NCI-H2196 treated with DMSO at 0.1 percent for 48 hours (cell line): Measurements from ENCODE around the gene C11orf97.
"Not testable (repeated sequence)": the region's sequence is repeated elsewhere in the genome, so short reads cannot be mapped to it uniquely, and the experiment has no call there.

ENCODE experiments used
- DNase-seq: peaks from one replicate; lab custom pipeline; 2025; ENCODE audit not compliant: unreplicated experiment; lab: John Stamatoyannopoulos, UW

The C11orf97 gene

GRCh38 chr11:94555752-94556329 is 43.6 kb downstream of the C11orf97 start:
- DNase-seq = not testable (repeated sequence)

DNA sequence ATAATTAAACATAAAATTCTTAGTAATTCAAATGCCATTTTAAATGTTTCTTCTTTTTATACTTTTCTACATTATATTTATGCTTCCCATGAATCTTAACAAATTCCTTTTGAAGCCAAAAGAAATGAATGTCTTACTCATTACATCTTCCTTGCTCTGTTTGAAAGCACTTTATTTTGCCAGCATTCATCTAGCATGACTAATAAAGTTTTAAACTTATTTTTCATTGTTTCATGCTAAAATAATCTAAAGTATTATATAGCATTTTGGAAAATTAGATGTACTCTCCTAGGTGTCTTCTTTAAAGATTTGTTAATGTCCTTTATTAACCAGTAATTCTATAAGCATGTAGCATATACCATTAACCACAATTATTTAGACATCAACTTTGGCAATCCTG is 45.2 kb downstream of the C11orf97 start:
- no peak for DNase-seq

- DNase-seq = no peak
Measured at GRCh38 chr11:94557992-94558391, 45.7 kb downstream of the C11orf97 start.

DNA sequence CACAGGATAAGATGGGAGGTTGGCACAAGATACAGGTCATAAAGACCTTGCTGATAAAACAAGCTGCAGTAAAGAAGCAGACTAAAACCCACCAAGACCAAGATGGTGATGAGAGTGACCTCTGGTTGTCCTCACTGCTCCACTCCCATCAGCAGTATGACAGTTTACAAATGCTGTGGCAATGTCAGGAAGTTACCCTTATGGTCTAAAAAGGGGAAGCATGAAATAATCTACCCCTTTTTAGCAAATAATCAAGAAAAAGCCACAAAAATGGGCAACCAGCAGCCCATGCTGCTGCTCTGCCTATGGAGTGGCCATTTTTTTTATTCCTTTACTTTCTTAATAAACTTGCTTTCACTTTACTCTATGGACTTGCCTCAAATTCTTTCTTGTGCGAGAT is 46.2 kb downstream of the C11orf97 start:
- DNase-seq = no peak

DNA sequence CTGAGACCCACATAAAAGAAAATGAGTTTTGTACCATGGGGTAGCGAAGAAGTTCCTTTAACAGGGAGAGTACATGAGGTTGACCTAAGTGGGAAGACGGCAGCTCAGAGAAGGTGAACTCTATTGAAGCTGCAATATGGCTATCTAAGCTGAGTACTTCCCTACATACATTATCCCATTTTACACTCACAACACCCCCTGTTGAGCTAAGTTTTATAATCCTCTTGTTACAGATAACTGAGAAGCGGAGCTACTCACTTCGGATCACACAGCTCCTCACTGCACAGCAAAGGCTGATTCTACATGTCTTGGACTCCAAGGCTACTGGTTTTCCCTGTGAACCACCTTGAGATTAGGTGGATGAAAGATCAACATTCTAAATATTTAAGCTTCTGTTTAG is 46.7 kb downstream of the C11orf97 start:
- no peak for DNase-seq

DNA sequence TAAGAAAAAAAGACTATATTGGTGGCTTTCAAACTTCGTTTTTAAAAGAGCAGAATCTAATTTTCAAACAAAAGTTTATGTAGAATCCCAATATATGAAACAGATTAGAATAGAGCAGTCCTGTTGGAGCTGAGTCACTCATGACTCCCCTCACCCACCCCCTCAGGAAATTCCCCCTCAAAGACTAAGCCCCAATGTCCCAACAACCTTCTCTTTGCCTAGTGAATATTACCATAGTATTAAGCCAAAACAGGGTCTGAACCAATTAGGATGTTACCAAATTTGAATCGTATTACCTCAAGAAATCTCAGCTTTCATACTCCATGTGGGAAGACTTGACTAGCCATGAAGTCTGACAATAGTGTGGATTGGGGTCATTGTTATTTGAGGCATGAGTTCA is 47.1 kb downstream of the C11orf97 start:
- no peak for DNase-seq

GRCh38 chr11:94560834-94561233 is 48.6 kb downstream of the C11orf97 start:
- no peak for DNase-seq

GRCh38 chr11:94563176-94563847 is 51.1 kb downstream of the C11orf97 start:
- DNase-seq = no peak

GRCh38 chr11:94563848-94564467 is 51.7 kb downstream of the C11orf97 start:
- no peak for DNase-seq

GRCh38 chr11:94567181-94567670 is 55.0 kb downstream of the C11orf97 start, which contains the start of gene PIWIL4:
PIWIL4 (plus strand) TSS chr11:94567368; CDS start chr11:94567519, 151 bp downstream.
- DNase-seq = no peak

- no peak for DNase-seq
Measured at GRCh38 chr11:94568200-94568599, 55.9 kb downstream of the C11orf97 start.

DNA sequence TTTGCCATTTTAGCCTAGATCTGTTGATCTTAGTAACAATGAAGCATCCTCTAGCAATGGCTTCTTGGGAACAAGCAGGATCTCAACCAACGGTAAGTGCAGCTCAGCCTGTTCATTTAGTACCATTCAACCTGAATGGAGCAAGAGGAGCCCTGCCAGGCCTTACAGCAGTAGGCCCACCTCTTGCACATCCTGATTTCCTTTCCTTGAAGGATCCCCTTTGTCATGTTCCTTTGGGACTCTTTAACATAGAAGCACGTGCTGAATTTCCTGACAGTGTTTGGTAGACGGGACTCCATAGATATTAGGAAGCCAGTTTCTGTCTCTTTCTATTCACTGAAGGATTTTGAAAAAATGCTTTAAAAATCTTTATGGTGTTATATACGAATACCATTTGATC is 56.5 kb downstream of the C11orf97 start:
- DNase-seq = no peak

- DNase-seq = not testable (repeated sequence)
Measured at GRCh38 chr11:94572975-94573374, 60.7 kb downstream of the C11orf97 start.

- DNase-seq = no peak
Measured at GRCh38 chr11:94574193-94574961, 62.1 kb downstream of the C11orf97 start.

DNA sequence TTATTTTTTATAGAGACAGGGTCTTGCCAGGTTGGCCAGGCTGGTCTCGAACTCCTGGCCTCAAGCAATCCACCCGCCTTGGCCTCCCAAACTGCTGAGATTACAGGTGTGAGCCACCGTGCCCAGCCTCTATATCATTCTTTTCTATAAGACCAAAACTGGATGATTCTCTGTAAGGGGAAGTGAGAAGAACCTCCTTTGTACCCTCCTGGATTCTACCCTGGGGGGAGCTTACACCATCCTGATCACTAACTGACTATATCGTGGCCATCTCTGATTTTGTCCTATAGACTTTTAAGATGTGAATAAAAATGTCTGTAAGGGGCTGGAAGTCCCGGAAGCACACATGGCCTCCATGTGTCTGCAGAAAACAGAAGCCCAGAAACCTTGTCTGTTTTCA is 64.0 kb downstream of the C11orf97 start:
- DNase-seq = no peak

- no peak for DNase-seq
Measured at GRCh38 chr11:94577841-94578240, 65.6 kb downstream of the C11orf97 start.
